Heart right ventricle (tissue), 16 donors: ENCODE results near the gene SMTN. TPM values are rescaled to one million over a fixed set of nuclear protein-coding genes. Genes with fewer than 3 reads are reported as not detected.

Experiments
- ATAC-seq, 8 donors: fragments of 200-7000 bp; cut with Tn5 transposase; one replicate each; pipeline ENCODE4 v1.9.1; 2020; ENCODE audit warnings: mild to moderate bottlenecking in 8 of 8, moderate library complexity in 8 of 8, moderate number of reproducible peaks in 1 of 8
- DNase-seq, 2 donors: peaks; one replicate each; pipeline ENCODE4 v3.0.0-alpha.2; 2020
- H3K27ac ChIP-seq, 10 donors: fragments of 200-600 bp; sonication (generic) in 2 of 10; one replicate each; pipeline versions ENCODE4 v1.5.0 to v1.8.0; 2020 to 2022; ENCODE audit warnings: mild to moderate bottlenecking in 3 of 10
- H3K27me3 ChIP-seq, 7 donors: fragments of 200-600 bp; one replicate each; pipeline ENCODE4 v1.8.0; 2021 to 2022; ENCODE audit warnings: mild to moderate bottlenecking in 2 of 7
- H3K36me3 ChIP-seq, 9 donors: fragments of 200-600 bp; sonication (generic) in 1 of 9; one replicate each; pipeline versions ENCODE4 v1.5.0 to v1.8.0; 2020 to 2022; ENCODE audit warnings: mild to moderate bottlenecking in 2 of 9
- H3K4me1 ChIP-seq, 9 donors: fragments of 200-600 bp; sonication (generic) in 1 of 9; one replicate each; pipeline versions ENCODE4 v1.5.0 to v1.8.0; 2020 to 2022; ENCODE audit warnings: mild to moderate bottlenecking in 4 of 9
- H3K4me3 ChIP-seq, 10 donors: fragments of 200-600 bp; sonication (generic) in 2 of 10; one replicate each; pipeline versions ENCODE4 v1.5.0 to v1.8.0; 2020 to 2022; ENCODE audit warnings: mild to moderate bottlenecking in 7 of 10, moderate library complexity in 2 of 10
- H3K9me3 ChIP-seq, 11 donors: fragments of 200-600 bp in 10 of 11; sonication (generic) in 2 of 11; one replicate each; pipeline versions ENCODE4 v1.5.0 to v1.8.0; 2013 to 2022; ENCODE audit warnings: mild to moderate bottlenecking in 2 of 11, control low read depth in 1 of 11, moderate library complexity in 1 of 11
- CTCF ChIP-seq, 9 donors: fragments of 200-600 bp; sonication (generic) in 2 of 9; IDR thresholded peaks; one replicate each; pipeline versions ENCODE4 v1.5.0 to v1.8.0; 2021 to 2022; ENCODE audit warnings: antibody characterized with exemption in 9 of 9, mild to moderate bottlenecking in 5 of 9, moderate library complexity in 1 of 9
- WGBS, 2 donors: extraction: QIAGEN DNeasy Blood & Tissue Kit; methylation state at CpG; one replicate each; pipeline ENCODE4 v1.1.7; 2013; ENCODE audit warnings: inconsistent platforms in 1 of 2; 5-methylcytosine and 5-hydroxymethylcytosine counted together
- intact Hi-C, 10 donors: fragments of 100-400 bp; cut with DNase I; formaldehyde crosslinking; loops; one replicate each; pipeline versions ENCODE4 v1.11.1 to v1.14.2; 2022
- polyA plus RNA-seq, 2 donors: library from polyadenylated mRNA; stranded (reverse); fragments of 200-250 nt; gene quantifications; one replicate each; pipeline ENCODE4 v1.2.3, GENCODE V29; 2013
- total RNA-seq, 10 donors: library from RNA; stranded (reverse); fragmentation: NEBNext Ultra II Directional in 3 of 10; extraction: Animal tissue kit (Norgen Biotek cat#: 25700) in 3 of 10; gene quantifications; one replicate each; pipeline versions ENCODE4 v1.2.1 to v1.2.4, GENCODE V29; 2021 to 2023
- donor health status: Arrhythmogenic right ventricular cardiomyopathy.
- donor health status: ischemic (EF 13 %, LVEDD 7.1; RV severe dilation, severe dysfunction).
- donor health status: healthy with polysubstance abuse.
- donor health status: DM: no; HTN: yes; CAD: no.
- donor health status: DM: no; HTN: no; CAD: no.
- donor health status: ischemic (EF 25% LVEDD 6.9; RV normal size, moderate dysfunction).
- donor health status: ischemic (EF 25% LVEDD 5.7; RV mildly dilated, moderate dysfunction).
- donor health status: healthy.
- donor health status: DM: yes; HTN: yes; CAD: no.
- donor health status: Ischemic cardiomyopathy.
- donor health status: ischemic (EF 35%, LVEDD 5.7; RV mildly dilated, moderate dysfunction).
- donor health status: nonischemic (EF 11% LVEDD 7.7; RV severe dilation, severe dysfunction).
- donor health status: DM: yes; HTN: yes; CAD: no.
- donor health status: PGD.
- donor health status: ischemic (EF 29% LVEDD 5.4; RV normal size, mild dysfunction).
- donor health status: nonischemic (EF 23%, LVEDD 6.1; RV moderate dilation, normal function).

SMTN gene
- total and polyA plus RNA-seq, 12 donors: 64.2 to 398 (median 204) TPM

GRCh38 chr22:31103899-31104694 is 23.0 kb downstream of the SMTN start:
- peak; percentile 12 to 51 for DNase-seq
- no peak overlapping the region for H3K4me3 ChIP-seq
- no peak for TF ChIP-seq CTCF (IDR thresholded peaks at IDR 0.05)
- peaks cover 0 to 68% (median 54%) of the 10 kb centered on the region in 9 donors for H3K36me3 ChIP-seq
- WGBS, 2 donors: 71 to 76% methylated on average over 33 of the region's 33 CpGs
- H3K27ac ChIP-seq: peak overlapping the region in 2 of 10 donors; percentile 57 to 73
- peaks cover 7 to 58% (median 30%) of the 10 kb centered on the region in 9 donors for H3K4me1 ChIP-seq
- no peak for ATAC-seq
- no peaks in the 10 kb centered on the region for H3K9me3 ChIP-seq
- intact Hi-C loops: loop anchor here in 2 of 10 donors (10.0 kb wide), 2 partner anchors 111 to 131 kb away; partner anchors contain the start of gene LIMK2 (in 1 of the 2)
- no peaks in the 10 kb centered on the region for H3K27me3 ChIP-seq

GRCh38 chr22:31104869-31105268 is 23.8 kb downstream of the SMTN start:
- peak; percentile 15 to 34 for DNase-seq
- Histone ChIP-seq H3K9me3 (no peaks in the 10 kb centered on the region), H3K27ac (peak overlapping the region in 1 of 10 donors; percentile 94), H3K36me3 (peaks cover 0 to 60% (median 46%) of the 10 kb centered on the region in 9 donors), H3K27me3 (no peaks in the 10 kb centered on the region), H3K4me1 (peaks cover 7 to 57% (median 30%) of the 10 kb centered on the region in 9 donors), H3K4me3 (no peak overlapping the region)
- ATAC-seq: no peak
- peak in 7 of 9 donors; percentile 12 to 45 (median 27) for TF ChIP-seq CTCF (IDR thresholded peaks at IDR 0.05)
- WGBS, 2 donors: 50 to 56% methylated on average over 34 to 35 of the region's 35 CpGs
- intact Hi-C loops: loop anchor here in 4 of 10 donors (5.0 to 10.0 kb wide), 4 partner anchors 42 to 130 kb away; partner anchors contain the start of gene LIMK2 (in 2 of the 4)

- ATAC-seq (no peak), DNase-seq (peak in 1 of 2 donors; percentile 7)
- TF ChIP-seq CTCF (IDR thresholded peaks at IDR 0.05): no peak
- Histone ChIP-seq H3K9me3 (no peaks in the 10 kb centered on the region), H3K27ac (peak overlapping the region in 7 of 10 donors; percentile 90 to 96 (median 95)), H3K27me3 (no peaks in the 10 kb centered on the region), H3K4me1 (peaks cover 7 to 57% (median 30%) of the 10 kb centered on the region in 9 donors), H3K4me3 (peak overlapping the region in 4 of 10 donors; percentile 77 to 90 (median 84)), H3K36me3 (peaks cover 0 to 55% (median 40%) of the 10 kb centered on the region in 9 donors)
- WGBS, 2 donors: 79 to 80% methylated on average over 11 of the region's 11 CpGs
- intact Hi-C loops: loop anchor here in 4 of 10 donors (5.0 to 10.0 kb wide), 4 partner anchors 42 to 129 kb away; partner anchors contain the start of gene LIMK2 (in 2 of the 4)
Observed at GRCh38 chr22:31105282-31105929, 24.3 kb downstream of the SMTN start.

GRCh38 chr22:31106001-31106571 is 25.0 kb downstream of the SMTN start:
- no peaks in the 10 kb centered on the region for H3K9me3 ChIP-seq
- intact Hi-C loops: loop anchor here in 5 of 10 donors (2.0 to 10.0 kb wide), 5 partner anchors 41 to 129 kb away; partner anchors contain the start of gene LIMK2 (in 2 of the 5)
- H3K27me3 ChIP-seq: no peaks in the 10 kb centered on the region
- TF ChIP-seq CTCF (IDR thresholded peaks at IDR 0.05): no peak
- DNase-seq: peak; percentile 12 to 13
- peaks cover 0 to 48% (median 34%) of the 10 kb centered on the region in 9 donors for H3K36me3 ChIP-seq
- peak in 1 of 8 donors; percentile 0 for ATAC-seq
- H3K27ac ChIP-seq: peak overlapping the region; percentile 55 to 96 (median 94)
- H3K4me1 ChIP-seq: peaks cover 7 to 55% (median 30%) of the 10 kb centered on the region in 9 donors
- 52 to 57% methylated on average over 4 of the region's 4 CpGs for WGBS, 2 donors
- H3K4me3 ChIP-seq: peak overlapping the region; percentile 54 to 90 (median 80)
